Measurements from ENCODE around the gene GDPD5.
A peak's percentile ranks its signal among the peaks of the same experiment; 100 is the strongest.
"Not testable (repeated sequence)": the region's sequence is repeated elsewhere in the genome, so short reads cannot be mapped to it uniquely, and the experiment has no call there.

The GDPD5 gene

DNA sequence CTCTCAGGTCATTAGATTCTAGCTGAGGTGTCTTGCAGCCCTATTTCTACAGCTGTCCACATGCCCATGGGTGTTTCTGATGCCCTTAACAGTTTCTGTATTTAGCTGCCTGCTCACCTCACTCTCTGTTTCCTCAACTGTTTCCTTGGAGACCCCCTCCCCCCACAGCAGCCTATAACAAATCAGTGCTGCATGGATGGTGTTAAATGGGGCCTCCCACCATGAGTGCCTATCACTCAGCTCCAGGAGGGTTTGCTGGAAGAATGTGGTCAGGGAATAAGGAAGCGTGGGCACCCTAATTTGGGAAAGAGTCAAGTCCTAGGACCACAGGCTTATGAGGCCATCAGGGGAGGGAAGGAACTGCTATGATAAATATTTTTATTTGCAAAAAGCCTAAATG, 101.3 kb downstream of the GDPD5 start:
- no peak for DNase-seq

DNA sequence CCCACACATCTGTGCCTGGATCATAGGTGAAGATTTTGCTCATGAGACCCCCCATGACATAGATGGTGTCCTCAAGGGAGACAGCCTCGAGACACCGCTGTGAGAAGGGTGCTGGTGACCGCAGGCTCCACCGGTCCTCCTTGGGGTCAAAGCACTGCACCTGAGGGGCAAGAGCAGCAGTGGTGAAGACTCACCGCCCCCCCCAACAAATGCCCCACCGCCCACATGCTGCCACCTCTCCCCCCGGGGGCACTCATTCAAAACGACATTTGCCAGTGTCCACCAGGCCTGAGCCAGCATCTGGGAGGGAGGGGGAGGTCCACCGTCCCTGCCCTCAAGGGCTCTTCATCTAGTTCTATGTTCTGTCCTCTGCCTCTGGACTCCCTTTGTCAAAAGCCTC, 102.0 kb downstream of the GDPD5 start:
- no peak for DNase-seq

DNA sequence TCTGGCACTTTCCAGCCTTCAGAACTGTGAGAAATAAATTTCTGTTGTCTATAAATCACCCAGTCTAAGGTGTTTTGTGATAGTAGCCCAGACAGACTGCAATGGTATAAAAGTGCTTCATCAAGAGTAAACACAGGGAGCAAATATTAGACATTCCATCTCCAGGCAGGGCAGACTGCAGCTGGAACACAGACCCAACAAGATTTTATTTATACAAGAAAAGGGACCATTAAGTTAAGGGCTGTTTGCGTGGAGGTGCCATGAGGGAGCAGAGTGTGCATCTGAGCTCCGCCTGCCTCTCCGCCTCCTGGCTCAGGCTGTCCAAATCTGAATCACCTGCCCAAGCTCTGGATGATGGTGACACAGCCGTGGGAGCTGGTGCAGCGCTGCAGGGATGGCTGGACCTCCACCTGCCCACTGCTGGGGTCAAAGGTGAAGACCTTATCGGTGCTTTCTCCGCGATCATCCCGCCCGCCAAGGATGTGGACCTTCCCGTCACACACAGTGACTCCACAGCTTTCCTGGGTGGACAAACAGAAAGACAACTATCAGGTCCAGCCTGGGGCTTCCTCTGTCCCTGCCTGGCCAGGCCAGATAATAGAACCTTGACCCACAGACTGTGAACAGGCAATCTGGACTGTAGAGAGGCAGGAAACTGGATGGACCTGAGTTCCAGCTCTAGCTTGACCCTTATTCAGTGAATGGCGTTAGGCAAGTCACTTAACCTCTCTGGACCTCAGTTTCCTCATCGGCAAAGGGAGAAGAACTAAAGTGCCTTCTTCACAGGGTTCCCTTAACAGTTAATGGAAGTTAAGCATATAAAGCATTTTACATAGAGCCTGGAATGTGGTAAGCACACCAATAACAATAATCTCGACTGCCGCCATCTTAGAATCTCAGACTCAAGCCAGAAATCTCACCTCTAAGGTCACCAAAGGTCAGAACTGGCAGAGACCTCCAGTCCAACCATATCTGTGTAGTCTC, 103.2 kb downstream of the GDPD5 start:
- peak; percentile 46 for DNase-seq

DNA sequence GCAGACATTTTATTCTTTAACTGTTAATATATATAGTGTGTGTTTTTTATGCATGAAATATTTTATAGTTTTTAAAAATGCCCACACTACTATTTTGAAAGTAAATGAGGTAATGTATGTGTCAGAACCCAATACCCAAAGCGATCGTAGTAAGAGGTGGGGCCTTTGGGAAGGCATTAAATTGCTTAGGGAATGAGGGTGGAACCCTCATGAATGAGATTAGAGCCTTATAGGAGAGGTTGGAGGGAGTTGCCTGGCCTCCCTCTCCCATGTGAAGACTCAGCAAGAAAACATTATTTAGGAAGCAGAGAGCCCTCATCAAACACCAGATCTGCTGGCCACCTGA, 103.9 kb downstream of the GDPD5 start:
- no peak for DNase-seq

DNA sequence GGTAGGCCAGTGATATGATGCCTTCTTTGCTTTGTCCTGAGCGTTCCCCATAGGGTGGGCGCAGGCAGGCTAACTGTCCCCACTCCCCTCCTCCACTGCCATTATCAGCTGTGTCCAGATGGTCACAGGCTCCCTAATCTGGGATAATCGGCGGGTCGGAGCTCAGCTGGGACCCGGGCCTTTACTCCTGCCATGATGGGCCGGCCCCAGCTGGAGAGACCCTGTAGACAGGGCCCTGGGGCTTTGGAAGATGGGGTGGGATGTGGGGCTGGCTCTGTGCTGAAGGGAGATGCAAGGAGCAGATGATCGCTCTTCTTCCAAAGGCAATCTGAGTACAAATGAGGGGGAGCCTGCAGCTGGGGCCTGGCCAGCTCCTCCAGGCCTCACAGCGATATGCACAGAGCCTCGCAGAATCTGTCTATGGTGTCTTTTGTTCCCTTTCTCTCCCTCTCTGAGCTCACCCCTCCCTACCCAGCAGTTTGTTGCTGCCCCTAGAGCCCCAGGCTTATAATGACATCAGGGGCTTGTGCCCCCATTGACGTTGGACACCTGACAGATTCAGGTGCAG, 104.6 kb downstream of the GDPD5 start:
- DNase-seq = peak; percentile 49

DNA sequence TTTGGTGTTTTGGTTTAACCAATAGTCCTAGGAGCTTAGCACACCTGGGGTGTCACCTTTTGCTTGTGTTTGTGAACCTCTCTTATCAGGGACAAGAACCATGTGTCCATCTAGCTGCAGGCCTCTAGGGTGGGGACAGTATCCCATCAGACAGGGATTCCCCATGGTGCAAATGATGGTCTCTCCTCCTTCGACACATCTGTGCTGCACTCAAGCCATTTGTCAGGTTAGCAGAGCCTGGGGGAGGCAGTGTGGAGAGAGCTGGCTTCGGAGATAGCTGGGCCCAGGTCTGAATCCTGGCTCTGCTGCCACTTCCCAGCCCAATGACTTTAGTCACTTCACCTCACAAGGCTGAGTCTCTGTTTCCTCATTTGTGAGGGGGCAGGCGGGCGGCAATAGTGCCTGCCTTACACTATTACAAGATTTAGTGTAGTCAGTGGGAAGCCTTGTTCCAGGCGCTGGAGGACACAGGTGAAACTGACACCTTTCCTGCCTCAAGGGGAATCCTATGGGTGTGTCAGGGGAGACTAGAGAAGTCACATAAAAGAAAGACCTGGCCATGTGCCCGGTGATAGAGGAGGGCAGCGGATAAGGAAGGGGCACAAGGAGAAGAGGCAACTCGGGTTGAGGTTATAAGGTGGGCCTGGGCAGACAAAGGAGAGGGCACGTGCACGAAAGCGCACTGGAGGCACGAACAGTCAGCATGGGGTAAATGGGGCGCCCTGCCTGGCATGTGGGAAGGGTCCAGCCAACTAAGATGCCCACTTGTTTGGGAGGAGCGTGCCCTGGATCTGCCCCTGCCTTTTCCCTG, 105.3 kb downstream of the GDPD5 start:
- DNase-seq = peak; percentile 22

DNA sequence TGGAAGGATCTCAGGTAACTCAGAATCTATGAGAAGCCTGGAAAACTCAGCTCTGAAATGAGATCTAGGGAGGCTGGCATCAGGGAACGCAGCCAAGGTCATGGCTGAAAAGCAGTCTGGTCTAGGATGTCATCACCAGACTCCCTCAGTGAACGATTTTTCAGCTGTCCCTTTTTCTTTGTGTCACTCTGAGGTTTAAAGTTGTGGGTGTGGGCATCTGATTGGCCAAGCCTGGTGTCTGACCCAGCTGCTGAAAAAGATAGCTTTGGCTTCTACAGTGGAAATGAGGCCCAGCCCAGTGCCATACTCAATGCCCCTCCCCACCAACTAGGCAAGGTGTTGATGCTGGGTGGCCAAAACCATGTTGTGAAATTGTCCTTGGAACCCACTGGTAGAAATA, 111.9 kb downstream of the GDPD5 start:
- no peak for DNase-seq

DNA sequence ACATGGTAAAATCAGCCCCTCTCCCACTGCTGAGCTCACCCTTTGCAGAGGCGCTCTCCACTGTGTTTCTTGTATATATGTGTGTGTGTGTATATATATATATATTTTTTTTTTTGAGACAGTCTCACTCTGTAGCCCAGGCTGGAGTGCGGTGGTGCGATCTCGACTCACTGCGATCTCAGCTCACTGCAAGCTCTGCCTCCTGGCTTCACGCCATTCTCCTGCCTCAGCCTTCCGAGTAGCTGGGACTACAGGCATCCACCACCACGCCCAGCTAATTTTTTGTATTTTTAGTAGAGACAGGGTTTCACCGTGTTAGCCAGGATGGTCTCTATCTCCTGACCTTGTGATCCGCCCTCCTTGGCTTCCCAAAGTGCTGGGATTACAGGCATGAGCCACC, 112.6 kb downstream of the GDPD5 start:
- DNase-seq = not testable (repeated sequence)

DNA sequence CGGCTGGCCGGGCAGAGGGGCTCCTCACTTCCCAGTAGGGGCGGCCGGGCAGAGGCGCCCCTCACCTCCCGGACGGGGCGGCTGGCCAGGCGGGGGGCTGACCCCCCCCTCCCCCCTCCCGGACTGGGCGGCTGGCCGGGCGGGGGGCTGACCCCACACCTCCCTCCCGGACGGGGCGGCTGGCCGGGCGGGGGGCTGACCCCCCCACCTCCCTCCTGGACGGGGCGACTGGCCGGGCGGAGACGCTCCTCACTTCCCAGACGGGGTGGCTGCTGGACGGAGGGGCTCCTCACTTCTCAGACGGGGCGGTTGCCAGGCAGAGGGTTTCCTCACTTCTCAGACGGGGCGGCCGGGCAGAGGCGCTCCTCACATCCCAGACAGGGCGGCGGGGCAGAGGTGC, 115.8 kb downstream of the GDPD5 start:
- not testable (repeated sequence) for DNase-seq

DNA sequence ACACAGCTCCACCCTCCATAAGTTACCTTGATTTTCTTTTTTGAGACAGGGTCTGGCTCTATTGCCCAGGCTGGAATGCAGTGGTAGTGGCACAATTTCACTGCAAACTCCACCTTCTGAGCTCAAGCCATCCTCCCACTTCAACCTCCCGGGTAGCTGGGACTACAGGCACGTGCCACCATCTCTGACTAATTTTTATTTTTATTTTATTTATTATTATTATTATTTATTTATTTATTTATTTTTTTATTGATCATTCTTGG, 116.9 kb downstream of the GDPD5 start:
- DNase-seq = no peak

DNA sequence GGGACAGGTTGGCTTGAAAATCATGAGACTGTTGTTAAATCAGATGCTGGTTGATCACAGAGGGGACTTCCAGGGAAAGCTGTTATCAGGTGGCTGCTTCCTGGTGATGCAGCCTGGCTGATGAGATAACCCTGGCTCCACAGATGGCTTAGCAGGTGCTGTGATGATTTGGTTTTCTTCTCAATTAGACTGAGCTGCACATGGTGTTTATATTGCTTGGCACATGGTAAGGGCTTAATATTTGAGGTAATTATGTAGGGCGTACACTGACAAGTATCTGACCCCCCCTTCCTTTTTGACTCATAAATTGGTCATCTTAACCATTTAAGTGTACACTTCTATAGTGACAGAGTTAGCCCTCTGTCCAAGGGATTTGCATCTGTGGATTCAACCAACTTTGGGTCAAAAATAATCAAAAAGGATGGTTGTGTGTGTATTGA, 119.4 kb downstream of the GDPD5 start:
- no peak for DNase-seq

DNA sequence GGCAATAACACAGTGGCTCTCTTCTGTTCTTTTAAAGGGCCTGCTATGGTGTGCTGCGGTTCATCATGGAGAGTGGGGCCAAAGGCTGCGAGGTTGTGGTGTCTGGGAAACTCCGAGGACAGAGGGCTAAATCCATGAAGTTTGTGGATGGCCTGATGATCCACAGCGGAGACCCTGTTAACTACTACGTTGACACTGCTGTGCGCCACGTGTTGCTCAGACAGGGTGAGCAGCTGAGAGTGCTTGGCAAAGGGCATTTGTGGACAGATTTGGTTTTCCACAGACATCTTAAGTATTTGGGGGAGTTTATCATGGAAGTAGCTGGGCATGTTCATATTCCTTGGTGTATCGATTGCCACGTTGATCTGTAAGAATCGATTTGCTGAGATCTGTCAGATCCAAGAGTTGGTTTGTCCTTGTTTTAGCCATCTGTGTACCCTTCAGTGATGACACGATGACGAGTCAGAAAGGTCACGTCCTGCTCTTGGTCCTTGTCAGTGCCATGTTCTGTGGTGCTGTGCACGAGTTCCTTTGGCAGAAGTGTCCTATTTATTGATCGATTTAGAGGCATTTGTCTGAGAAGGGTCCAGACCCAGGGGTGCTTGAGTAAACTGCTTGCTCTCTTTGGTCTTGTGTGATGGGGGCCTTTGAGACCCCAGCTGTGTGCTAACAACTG, 121.6 kb downstream of the GDPD5 start:
- no peak for DNase-seq

DNA sequence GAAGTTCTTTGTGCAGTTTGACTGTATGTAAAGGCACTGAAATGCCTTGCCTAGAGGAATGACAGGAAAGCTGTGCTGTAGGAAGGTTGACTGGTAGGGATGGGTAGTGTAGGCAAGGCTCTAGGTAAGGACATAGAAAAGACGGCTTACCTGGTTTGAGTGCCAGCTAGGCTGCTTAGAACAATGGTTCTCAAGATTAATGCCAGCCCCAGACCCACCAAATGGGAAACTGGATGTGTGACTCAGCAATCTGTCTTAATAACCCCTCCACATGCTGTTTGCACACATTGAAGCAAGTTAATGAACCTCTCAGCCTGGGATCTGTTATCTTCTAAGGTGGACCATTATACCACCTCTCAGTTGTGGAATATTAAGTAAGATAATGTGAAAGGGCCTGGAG, 122.7 kb downstream of the GDPD5 start:
- DNase-seq = no peak

DNA sequence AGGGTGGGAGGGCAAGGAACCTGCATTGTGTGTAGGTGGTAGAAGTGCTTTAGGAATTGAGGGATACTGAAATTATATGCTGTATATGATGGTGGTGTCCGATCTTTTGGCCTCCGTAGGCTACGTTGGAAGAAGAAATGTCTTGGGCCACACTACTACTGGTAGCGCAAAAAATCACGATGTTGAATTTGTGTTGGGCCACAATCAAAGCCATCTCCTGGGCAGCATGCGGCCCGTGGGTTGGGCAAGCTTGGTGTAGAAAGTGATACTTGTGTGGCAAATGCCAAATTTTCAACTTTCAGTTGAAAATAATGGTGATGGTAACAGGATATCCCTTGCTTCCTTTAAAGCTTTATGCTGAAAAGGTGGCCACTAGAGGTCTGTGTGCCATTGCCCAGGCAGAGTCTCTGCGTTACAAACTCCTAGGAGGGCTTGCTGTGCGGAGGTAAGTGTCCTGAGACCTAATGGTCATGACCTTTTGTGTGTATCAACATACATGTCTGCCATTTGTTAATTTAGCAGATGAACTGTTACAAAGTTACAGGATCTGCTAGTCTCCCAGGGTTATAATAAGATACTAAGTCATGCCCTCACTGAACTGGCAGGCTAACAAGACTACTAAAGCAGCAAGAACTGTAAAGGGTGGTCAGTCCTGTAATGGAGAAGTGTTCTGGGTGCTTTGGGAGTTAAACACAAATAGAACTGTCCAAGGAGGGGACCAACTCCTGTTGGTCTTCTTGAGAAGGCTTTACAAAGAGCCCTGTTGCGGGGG, 123.6 kb downstream of the GDPD5 start:
- no peak for DNase-seq

DNA sequence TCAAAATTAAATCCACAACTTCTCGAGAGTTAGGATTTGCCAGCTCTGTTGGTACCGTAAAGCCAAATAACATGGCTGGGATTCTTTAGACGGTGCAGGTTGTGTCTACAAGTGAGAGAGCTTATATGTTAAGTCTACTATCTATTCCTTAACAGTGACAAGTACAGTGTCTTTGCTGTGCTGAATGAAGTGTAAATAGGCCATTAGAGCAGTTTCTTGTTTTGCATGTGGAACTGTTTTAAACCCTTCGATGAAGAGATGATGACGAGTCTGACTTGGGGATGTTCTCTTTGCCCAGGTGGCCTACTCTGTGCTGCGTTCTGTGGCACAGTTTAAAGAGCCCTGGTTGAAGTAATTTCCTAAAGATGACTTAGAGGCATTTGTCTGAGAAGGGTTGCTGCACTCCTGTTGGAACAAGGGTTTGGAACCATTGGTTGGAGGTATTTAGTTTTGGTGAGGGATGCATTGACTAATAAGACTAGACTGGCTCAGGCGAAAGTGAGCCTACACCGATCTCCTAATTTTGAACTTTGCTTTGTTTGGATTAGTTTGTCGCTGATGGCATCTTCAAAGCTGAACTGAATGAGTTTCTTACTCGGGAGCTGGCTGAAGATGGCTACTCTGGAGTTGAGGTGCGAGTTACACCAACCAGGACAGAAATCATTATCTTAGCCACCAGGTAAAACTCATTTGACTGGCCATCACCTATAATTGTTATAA, 125.4 kb downstream of the GDPD5 start:
- DNase-seq = no peak

DNA sequence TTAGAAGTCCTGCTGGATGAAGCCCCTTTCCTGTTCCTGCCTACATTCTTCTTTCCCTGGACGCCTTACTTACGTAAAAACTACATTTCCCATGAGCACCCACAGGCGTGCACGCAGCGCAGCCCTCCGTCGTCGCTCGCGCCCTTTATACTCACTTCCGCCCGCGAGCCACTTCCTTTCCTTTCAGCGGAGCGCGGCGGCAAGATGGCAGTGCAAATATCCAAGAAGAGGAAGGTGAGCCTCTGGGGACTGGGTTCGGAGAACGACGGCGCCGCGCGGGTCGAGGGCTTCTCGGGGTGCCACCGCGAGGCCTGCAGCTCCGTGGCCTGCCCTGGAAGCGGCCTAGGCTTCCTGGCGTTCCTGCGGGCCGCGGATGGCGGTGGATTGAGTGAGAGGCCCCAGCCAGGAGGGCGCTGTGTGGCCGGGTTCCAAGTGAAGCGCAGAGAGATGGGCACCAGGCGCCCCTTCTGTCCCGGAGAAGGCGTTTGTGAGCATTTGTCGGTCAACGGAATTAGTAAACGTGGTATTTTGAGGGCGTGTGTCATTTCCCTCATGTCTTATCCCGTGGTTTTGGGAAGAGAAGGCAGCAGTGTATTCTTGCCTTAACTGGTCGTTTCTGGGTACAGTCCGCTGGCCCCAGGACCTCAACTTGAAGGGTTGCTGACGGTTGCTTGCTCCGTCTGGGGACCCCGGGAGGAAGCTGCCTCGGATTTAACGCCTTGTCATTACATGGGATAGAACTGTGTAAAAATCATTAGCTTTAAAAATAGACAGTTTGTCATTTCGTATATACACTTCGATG, 126.2 kb downstream of the GDPD5 start, which contains the start of gene RPS3:
Gene RPS3, plus strand, starts transcription at position 175 of the 802 bp plus-strand sequence. Its CDS starts 30 bp downstream, at position 205.
- DNase-seq = peak; percentile 85

DNA sequence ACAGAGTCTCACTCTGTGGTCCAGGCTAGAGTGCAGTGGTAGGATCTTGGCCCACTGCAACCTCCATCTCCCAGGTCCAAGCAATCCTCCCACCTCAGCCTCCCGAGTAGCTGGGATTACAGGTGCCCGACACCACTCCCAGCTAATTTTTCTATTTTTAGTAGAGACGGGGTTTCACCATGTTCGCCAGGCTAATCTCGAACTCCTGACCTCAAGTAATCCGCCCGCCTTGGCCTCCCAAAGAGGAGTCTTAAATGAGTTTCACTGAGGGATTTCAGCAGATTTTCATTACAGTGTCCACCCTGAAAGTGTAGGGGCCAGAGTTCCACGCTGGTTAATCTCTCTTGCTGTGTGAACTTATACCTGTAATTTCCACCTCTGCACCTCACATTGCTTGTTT, 126.8 kb downstream of the GDPD5 start:
- no peak for DNase-seq

DNA sequence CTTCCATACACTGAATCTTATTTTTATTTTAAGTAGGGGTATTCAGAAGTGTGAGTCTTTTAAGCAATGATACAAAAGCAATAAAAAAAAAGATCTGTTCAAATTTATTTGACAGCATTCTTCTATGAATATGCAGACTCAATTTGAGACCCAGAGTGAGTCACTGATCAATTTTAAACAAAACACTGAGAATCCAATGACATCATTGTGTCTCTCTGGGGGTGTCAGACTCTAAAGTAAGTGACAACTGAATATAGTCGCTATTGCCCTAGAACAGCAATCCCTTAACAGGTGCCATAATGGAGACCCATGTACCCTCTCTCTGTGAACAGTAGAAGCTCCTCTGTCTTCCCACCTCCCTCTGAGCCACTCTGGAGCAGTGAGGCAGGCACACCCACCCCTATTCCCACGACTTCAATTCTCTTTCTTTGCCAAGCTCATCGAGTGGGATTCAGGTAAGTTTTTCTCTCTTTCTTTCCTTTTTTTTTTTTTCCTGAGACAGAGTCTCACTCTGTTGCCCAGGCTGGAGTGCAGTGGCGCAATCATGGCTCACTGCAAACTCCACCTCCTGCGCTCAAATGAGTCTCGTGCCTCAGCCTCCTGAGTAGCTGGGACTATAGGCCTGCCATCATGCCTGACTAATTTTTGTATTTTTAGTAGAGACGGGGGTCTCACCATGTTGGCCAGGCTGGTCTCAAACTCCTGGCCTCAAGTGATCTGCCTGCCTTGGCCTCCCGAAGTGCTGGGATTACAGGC, 131.5 kb downstream of the GDPD5 start:
- DNase-seq = no peak

DNA sequence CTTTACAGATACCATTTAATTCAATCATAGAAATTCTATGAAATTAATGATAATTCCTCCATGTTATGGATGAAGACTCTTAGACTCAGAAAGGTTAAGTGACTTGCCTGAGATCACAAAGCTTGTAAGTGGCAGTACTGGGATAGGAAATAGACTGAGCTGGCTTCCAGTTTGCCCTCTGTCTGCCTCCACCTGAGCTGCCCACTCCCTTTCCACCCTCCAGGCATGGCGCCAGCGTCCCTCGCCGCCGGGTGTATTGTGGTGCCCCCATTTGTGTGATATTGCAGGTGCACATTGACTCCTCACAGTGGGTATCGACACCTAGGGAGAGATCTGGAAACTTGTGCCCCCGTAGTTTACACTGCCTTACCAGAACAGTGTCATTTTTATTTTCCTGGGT, 135.8 kb downstream of the GDPD5 start:
- no peak for DNase-seq

DNA sequence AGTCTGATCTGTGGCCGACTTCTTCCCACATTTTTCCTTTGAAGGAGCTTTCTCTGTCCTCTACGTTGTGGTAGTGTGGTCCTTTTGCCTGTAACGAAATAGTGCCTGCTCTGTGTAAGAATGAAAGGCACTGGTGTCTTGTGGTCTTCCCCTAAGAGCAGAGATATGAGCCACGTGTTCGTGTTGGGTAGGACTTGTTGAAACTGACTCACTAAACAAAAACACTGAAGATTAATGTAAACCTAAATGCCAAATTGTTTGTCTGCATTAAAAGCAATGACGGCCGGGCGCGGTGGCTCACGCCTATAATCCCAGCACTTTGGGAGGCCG, 136.5 kb downstream of the GDPD5 start:
- DNase-seq = no peak
